Nephron progenitor cell (in vitro differentiated cells): ENCODE measurements around the gene CCR9.

ENCODE experiments used
- DNase-seq: peaks from one replicate; pipeline ENCODE4 v3.0.0; 2021
- H3K27ac Mint-ChIP-seq: 2 replicates; pipeline ENCODE4 v1.8.0; 2021; ENCODE audit warnings: mild to moderate bottlenecking, moderate library complexity, mixed read lengths
- H3K27me3 Mint-ChIP-seq: 2 replicates; pipeline ENCODE4 v1.8.0; 2021; ENCODE audit warnings: mild to moderate bottlenecking, low read depth, mixed read lengths; ENCODE audit not compliant: poor library complexity
- H3K36me3 Mint-ChIP-seq: 2 replicates; pipeline ENCODE4 v1.8.0; 2021; ENCODE audit warnings: low read depth, mixed read lengths
- H3K4me1 Mint-ChIP-seq: 2 replicates; pipeline ENCODE4 v1.8.0; 2021; ENCODE audit warnings: mixed read lengths
- H3K4me3 Mint-ChIP-seq: 2 replicates; pipeline ENCODE4 v1.8.0; 2021; ENCODE audit warnings: mild to moderate bottlenecking, moderate library complexity, mixed read lengths
- H3K9me3 Mint-ChIP-seq: 2 replicates; pipeline ENCODE4 v1.8.0; 2021; ENCODE audit warnings: mild to moderate bottlenecking, moderate library complexity, mixed read lengths
- TF ChIP-seq, protein P1 (sequence below): fragments of 200-600 bp; sonication (generic); IDR thresholded peaks from 2 replicates; pipeline ENCODE4 v1.5.0; 2021; ENCODE audit warnings: antibody characterized with exemption

The CCR9 gene

DNA sequence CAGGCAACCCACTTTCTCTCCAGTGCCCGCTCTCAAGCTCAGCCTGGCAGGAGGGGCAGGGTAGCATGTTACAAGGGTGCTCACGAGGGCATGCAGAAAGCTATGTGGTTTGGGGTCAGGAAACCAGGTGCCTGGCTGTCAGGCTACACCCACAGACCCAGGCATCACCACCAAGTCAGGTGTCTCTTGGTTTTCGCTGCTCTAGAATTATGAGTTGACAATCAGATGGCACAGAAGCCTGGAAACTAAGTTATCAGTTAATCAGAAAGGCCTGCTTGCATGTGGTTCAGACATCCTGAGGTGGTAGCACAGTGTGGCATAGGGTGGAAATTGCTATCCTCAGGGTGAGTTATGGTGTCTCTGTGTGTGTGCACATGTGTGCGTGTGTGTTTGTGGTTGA lies 16.2 kb upstream of the CCR9 start:
- peaks cover 4% of the 10 kb centered on the region for H3K9me3 Mint-ChIP-seq
- TF ChIP-seq, protein P1, sequence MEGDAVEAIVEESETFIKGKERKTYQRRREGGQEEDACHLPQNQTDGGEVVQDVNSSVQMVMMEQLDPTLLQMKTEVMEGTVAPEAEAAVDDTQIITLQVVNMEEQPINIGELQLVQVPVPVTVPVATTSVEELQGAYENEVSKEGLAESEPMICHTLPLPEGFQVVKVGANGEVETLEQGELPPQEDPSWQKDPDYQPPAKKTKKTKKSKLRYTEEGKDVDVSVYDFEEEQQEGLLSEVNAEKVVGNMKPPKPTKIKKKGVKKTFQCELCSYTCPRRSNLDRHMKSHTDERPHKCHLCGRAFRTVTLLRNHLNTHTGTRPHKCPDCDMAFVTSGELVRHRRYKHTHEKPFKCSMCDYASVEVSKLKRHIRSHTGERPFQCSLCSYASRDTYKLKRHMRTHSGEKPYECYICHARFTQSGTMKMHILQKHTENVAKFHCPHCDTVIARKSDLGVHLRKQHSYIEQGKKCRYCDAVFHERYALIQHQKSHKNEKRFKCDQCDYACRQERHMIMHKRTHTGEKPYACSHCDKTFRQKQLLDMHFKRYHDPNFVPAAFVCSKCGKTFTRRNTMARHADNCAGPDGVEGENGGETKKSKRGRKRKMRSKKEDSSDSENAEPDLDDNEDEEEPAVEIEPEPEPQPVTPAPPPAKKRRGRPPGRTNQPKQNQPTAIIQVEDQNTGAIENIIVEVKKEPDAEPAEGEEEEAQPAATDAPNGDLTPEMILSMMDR: no peak
- no peaks in the 10 kb centered on the region for H3K36me3 Mint-ChIP-seq
- no peak overlapping the region for H3K27ac Mint-ChIP-seq
- DNase-seq: no peak
- peaks cover 6% of the 10 kb centered on the region for H3K27me3 Mint-ChIP-seq
- no peaks in the 10 kb centered on the region for H3K4me1 Mint-ChIP-seq
- no peak overlapping the region for H3K4me3 Mint-ChIP-seq

DNA sequence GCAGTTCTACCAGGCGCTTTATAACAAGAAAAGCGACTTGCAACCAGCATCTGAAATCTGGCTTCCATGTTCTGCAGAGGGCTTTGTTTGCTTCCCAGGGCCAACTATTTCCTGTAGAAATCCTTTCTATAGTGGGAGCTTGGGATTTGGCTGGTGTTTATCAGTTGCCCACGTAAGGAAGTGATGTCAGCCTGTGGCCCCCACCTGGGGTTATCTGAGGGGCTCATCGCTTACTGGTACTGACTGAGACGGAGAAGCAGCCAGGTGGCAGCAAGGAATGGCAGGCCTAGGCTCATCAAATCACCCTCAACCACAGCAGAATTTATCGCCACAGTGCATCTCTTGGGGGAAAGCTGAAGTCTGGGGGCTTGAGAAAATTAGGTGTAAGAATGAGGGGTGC lies 14.6 kb upstream of the CCR9 start:
- H3K4me1 Mint-ChIP-seq: no peaks in the 10 kb centered on the region
- TF ChIP-seq, protein P1: no peak
- peaks cover 9% of the 10 kb centered on the region for H3K27me3 Mint-ChIP-seq
- no peak for DNase-seq
- peaks cover 4% of the 10 kb centered on the region for H3K9me3 Mint-ChIP-seq
- H3K4me3 Mint-ChIP-seq: no peak overlapping the region
- no peak overlapping the region for H3K27ac Mint-ChIP-seq
- H3K36me3 Mint-ChIP-seq: no peaks in the 10 kb centered on the region

GRCh38 chr3:45872569-45872968 lies 13.8 kb upstream of the CCR9 start:
- H3K36me3 Mint-ChIP-seq: no peaks in the 10 kb centered on the region

GRCh38 chr3:45873036-45873435 lies 13.3 kb upstream of the CCR9 start:
- DNase-seq: no peak
- H3K27ac Mint-ChIP-seq: no peak overlapping the region
- no peaks in the 10 kb centered on the region for H3K4me1 Mint-ChIP-seq
- H3K27me3 Mint-ChIP-seq: peaks cover 9% of the 10 kb centered on the region
- no peak overlapping the region for H3K4me3 Mint-ChIP-seq
- H3K36me3 Mint-ChIP-seq: no peaks in the 10 kb centered on the region
- peaks cover 4% of the 10 kb centered on the region for H3K9me3 Mint-ChIP-seq
- TF ChIP-seq, protein P1: no peak

More at GRCh38 chr3:45872569-45872968, 13.8 kb upstream of the CCR9 start:
- H3K27ac Mint-ChIP-seq: no peak overlapping the region
- TF ChIP-seq, protein P1: no peak
- no peaks in the 10 kb centered on the region for H3K4me1 Mint-ChIP-seq
- H3K4me3 Mint-ChIP-seq: no peak overlapping the region
- H3K27me3 Mint-ChIP-seq: peaks cover 9% of the 10 kb centered on the region
- peaks cover 4% of the 10 kb centered on the region for H3K9me3 Mint-ChIP-seq
- no peak for DNase-seq

- DNase-seq: no peak
- no peak overlapping the region for H3K4me3 Mint-ChIP-seq
- TF ChIP-seq, protein P1: no peak
- no peaks in the 10 kb centered on the region for H3K36me3 Mint-ChIP-seq
- H3K4me1 Mint-ChIP-seq: no peaks in the 10 kb centered on the region
- peaks cover 9% of the 10 kb centered on the region for H3K27me3 Mint-ChIP-seq
- H3K9me3 Mint-ChIP-seq: peaks cover 4% of the 10 kb centered on the region
- no peak overlapping the region for H3K27ac Mint-ChIP-seq
Measured at GRCh38 chr3:45873638-45874037, 12.7 kb upstream of the CCR9 start.

GRCh38 chr3:45874677-45875346 lies 11.5 kb upstream of the CCR9 start:
- Mint-ChIP-seq H3K36me3 (no peaks in the 10 kb centered on the region), H3K4me1 (no peaks in the 10 kb centered on the region), H3K4me3 (no peak overlapping the region), H3K27me3 (peaks cover 9% of the 10 kb centered on the region), H3K9me3 (peaks cover 4% of the 10 kb centered on the region), H3K27ac (no peak overlapping the region)
- TF ChIP-seq, protein P1: no peak
- DNase-seq: no peak
